Smooth muscle cell (in vitro differentiated cells): Measurements from ENCODE around the gene GABRA5. TPM values are rescaled to one million over a fixed set of nuclear protein-coding genes. Genes with fewer than 3 reads are reported as not detected.

Experiments
- DNase-seq: peaks from one replicate; lab custom pipeline; 2025; ENCODE audit not compliant: unreplicated experiment; lab: John Stamatoyannopoulos, UW
- H2AFZ ChIP-seq: fragments of 200-600 bp; sonication (generic); 2 replicates; pipeline ENCODE4 v1.6.0; 2016; ENCODE audit warnings: antibody characterized with exemption, low read depth, mild to moderate bottlenecking
- H3F3A ChIP-seq: fragments of 200-600 bp; sonication (generic); 2 replicates; pipeline ENCODE4 v1.6.0; 2017; ENCODE audit warnings: antibody characterized with exemption, low read depth
- H3K27ac ChIP-seq: fragments of 200-600 bp; sonication (generic); 2 replicates; pipeline ENCODE4 v1.5.1; 2016; ENCODE audit warnings: low read depth, mild to moderate bottlenecking
- H3K27me3 ChIP-seq: fragments of 200-600 bp; sonication (generic); 2 replicates; pipeline ENCODE4 v1.6.1; 2016; ENCODE audit warnings: low read depth, mild to moderate bottlenecking
- H3K36me3 ChIP-seq: fragments of 200-600 bp; sonication (generic); 2 replicates; pipeline ENCODE4 v1.5.1; 2016; ENCODE audit warnings: low read depth
- H3K4me1 ChIP-seq: fragments of 200-600 bp; sonication (generic); 2 replicates; pipeline ENCODE4 v1.5.1; 2016; ENCODE audit warnings: low read depth
- H3K4me2 ChIP-seq: fragments of 200-600 bp; sonication (generic); 2 replicates; pipeline ENCODE4 v1.6.0; 2016; ENCODE audit warnings: mild to moderate bottlenecking
- H3K4me3 ChIP-seq: fragments of 200-600 bp; sonication (generic); 2 replicates; pipeline ENCODE4 v1.5.1; 2016; ENCODE audit warnings: mild to moderate bottlenecking
- H3K79me2 ChIP-seq: fragments of 200-600 bp; sonication (generic); 2 replicates; pipeline ENCODE4 v1.6.0; 2016; ENCODE audit warnings: low read depth, mild to moderate bottlenecking
- H3K9ac ChIP-seq: fragments of 200-600 bp; sonication (generic); 2 replicates; pipeline ENCODE4 v1.6.0; 2016; ENCODE audit warnings: low read depth
- H3K9me3 ChIP-seq: fragments of 200-600 bp; sonication (generic); replicated peaks from 2 replicates; pipeline ENCODE4 v1.5.1; 2016; ENCODE audit warnings: low read depth
- H4K20me1 ChIP-seq: fragments of 200-600 bp; sonication (generic); 2 replicates; pipeline ENCODE4 v1.6.0; 2016; ENCODE audit warnings: low read depth
- WGBS: methylation state at CpG from one replicate; pipeline ENCODE4 v1.1.7; 2016; ENCODE audit warnings: low lambda C conversion rate; 5-methylcytosine and 5-hydroxymethylcytosine counted together
- polyA plus RNA-seq: library from polyadenylated mRNA; unstranded; fragments of >200 nt; fragmentation: Nextera tagmentation; extraction: Ambion mirVana; gene quantifications from 2 replicates; pipeline ENCODE4 v1.2.1, GENCODE V29; 2016
- total RNA-seq: library from RNA; depleted of rRNA; stranded (reverse); fragments of >200 nt; gene quantifications from 2 replicates; pipeline ENCODE4 v1.2.3, GENCODE V29; 2014
- TF ChIP-seq, protein P1 (sequence below): fragments of 200-600 bp; sonication (generic); IDR thresholded peaks from 2 replicates; pipeline ENCODE4 v1.5.1; 2017; ENCODE audit warnings: borderline replicate concordance, mild to moderate bottlenecking, antibody characterized with exemption; ENCODE audit not compliant: insufficient read depth, poor library complexity, severe bottlenecking

The GABRA5 gene
- total and polyA plus RNA-seq, 2 experiments from 2014 or later = 0.27 TPM; not detected in 1

DNA sequence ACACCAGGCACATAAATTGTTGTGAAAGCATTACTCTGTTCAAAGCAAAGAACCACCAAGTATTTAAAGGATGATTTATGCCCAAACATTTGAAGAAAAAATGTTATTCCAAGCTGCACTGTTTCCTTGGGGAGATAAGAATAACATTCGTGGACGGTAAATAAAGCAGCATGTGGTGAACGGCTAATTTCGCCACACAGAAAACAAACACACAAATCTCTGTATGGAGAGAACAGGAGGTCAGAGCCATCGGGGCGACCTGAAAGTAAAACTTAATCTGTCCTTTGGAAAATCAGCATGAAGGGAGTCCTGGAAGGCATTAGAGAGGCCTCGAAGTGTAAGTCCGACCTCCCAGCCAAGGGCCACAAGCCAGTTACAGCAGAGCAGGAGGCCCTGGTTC is 77.0 kb downstream of the GABRA5 start:
- Histone ChIP-seq H3K27me3 (no peaks in the 10 kb centered on the region), H3K79me2 (no peaks in the 10 kb centered on the region), H3K9me3 (no peaks in the 10 kb centered on the region), H3K4me1 (no peaks in the 10 kb centered on the region), H4K20me1 (no peaks in the 10 kb centered on the region), H2AFZ (no peak overlapping the region), H3K36me3 (no peaks in the 10 kb centered on the region), H3K27ac (no peak overlapping the region), H3K9ac (no peak overlapping the region), H3K4me3 (no peak overlapping the region), H3F3A (no peaks in the 10 kb centered on the region), H3K4me2 (no peak overlapping the region)
- 64% methylated on average over 8 of the region's 8 CpGs for WGBS
- no peak for DNase-seq
- TF ChIP-seq, protein P1, sequence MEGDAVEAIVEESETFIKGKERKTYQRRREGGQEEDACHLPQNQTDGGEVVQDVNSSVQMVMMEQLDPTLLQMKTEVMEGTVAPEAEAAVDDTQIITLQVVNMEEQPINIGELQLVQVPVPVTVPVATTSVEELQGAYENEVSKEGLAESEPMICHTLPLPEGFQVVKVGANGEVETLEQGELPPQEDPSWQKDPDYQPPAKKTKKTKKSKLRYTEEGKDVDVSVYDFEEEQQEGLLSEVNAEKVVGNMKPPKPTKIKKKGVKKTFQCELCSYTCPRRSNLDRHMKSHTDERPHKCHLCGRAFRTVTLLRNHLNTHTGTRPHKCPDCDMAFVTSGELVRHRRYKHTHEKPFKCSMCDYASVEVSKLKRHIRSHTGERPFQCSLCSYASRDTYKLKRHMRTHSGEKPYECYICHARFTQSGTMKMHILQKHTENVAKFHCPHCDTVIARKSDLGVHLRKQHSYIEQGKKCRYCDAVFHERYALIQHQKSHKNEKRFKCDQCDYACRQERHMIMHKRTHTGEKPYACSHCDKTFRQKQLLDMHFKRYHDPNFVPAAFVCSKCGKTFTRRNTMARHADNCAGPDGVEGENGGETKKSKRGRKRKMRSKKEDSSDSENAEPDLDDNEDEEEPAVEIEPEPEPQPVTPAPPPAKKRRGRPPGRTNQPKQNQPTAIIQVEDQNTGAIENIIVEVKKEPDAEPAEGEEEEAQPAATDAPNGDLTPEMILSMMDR = no peak

DNA sequence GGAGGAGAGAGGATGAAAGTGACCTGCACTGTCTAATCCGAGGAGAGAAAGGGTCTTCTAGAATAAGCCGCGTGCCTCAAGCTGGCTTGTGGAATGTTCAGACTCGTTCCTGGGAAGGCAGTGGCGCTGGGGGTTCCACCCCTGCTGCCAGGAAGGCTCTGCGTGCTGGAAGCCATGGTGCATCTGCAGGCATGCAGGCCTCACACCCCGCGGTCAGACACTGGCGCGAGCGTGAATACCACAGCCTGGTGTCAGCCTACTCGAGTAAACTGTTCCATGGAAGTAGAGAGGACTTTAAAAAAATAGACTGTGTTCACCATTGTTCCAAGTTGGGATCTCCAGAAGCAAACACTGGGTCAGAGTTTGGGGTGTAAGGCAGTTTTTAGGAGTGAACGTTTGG is 78.2 kb downstream of the GABRA5 start:
- Histone ChIP-seq H3K4me3 (no peak overlapping the region), H2AFZ (no peak overlapping the region), H3K4me1 (no peaks in the 10 kb centered on the region), H3K27me3 (no peaks in the 10 kb centered on the region), H3K9me3 (no peaks in the 10 kb centered on the region), H3K36me3 (no peaks in the 10 kb centered on the region), H3K4me2 (no peak overlapping the region), H3K79me2 (no peaks in the 10 kb centered on the region), H4K20me1 (no peaks in the 10 kb centered on the region), H3K9ac (no peak overlapping the region), H3K27ac (no peak overlapping the region), H3F3A (no peaks in the 10 kb centered on the region)
- DNase-seq = no peak
- 92% methylated on average over 13 of the region's 13 CpGs for WGBS
- TF ChIP-seq, protein P1 = no peak

DNA sequence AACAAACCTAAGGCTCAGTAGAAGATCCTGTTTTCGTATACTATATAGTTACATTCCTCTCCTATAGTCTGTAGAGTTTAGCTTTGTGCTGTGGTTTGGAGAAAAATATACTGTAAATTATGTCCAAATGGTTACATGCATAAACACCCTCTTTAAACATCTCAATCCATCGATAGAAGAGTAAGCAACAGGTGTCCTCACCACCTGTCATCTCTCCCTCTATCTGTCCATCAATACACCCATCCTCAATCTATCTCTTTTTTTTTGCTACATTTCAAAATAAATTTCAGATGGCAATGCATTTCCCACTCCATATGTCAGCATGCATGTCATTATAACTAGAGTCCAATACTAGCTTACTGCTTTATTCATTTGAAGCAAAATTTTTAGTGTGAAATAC is 83.1 kb downstream of the GABRA5 start:
- H3K9me3 ChIP-seq = peaks cover 5% of the 10 kb centered on the region
- TF ChIP-seq, protein P1 = no peak
- H2AFZ ChIP-seq = no peak overlapping the region
- no peak overlapping the region for H3K4me2 ChIP-seq
- H3K79me2 ChIP-seq = no peaks in the 10 kb centered on the region
- no peak overlapping the region for H3K4me3 ChIP-seq
- H3K27ac ChIP-seq = no peak overlapping the region
- H3K36me3 ChIP-seq = no peaks in the 10 kb centered on the region
- H3K27me3 ChIP-seq = no peaks in the 10 kb centered on the region
- no peaks in the 10 kb centered on the region for H3F3A ChIP-seq
- no peak overlapping the region for H3K9ac ChIP-seq
- WGBS = 91% methylated on average over 2 of the region's 2 CpGs
- no peaks in the 10 kb centered on the region for H3K4me1 ChIP-seq
- no peak for DNase-seq
- no peaks in the 10 kb centered on the region for H4K20me1 ChIP-seq

DNA sequence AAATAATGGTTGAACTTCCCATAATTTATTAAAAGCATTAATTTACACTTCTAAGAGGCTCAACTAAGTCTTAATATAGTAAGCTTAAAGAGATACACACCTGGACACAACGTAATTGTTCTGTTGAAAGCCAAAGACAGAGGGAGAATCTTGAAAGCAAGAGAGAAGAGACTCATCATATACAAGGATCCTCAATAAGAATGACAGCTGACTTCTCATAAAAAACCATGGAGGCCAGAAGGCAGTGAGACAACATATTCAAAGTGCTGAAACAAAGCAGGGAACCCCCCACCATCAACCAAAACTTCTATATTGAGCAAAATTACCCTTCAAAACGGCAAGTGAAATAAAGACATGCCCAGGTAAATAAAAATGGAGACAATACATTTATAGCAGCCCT is 87.5 kb downstream of the GABRA5 start:
- H3K9me3 ChIP-seq = peaks cover 5% of the 10 kb centered on the region
- no peaks in the 10 kb centered on the region for H3F3A ChIP-seq
- DNase-seq = no peak
- H3K9ac ChIP-seq = no peak overlapping the region
- H3K4me1 ChIP-seq = no peaks in the 10 kb centered on the region
- H2AFZ ChIP-seq = no peak overlapping the region
- no peaks in the 10 kb centered on the region for H3K79me2 ChIP-seq
- no peak overlapping the region for H3K27ac ChIP-seq
- H3K4me3 ChIP-seq = no peak overlapping the region
- no peak overlapping the region for H3K4me2 ChIP-seq
- H3K36me3 ChIP-seq = no peaks in the 10 kb centered on the region
- H3K27me3 ChIP-seq = peaks cover 1% of the 10 kb centered on the region
- WGBS = 70% methylated on average over 2 of the region's 2 CpGs
- TF ChIP-seq, protein P1 = no peak
- H4K20me1 ChIP-seq = no peaks in the 10 kb centered on the region
